Esophagus muscularis mucosa (tissue), 4 donors: Measurements from ENCODE around the gene NUP37. TPM values are rescaled to one million over a fixed set of nuclear protein-coding genes. Genes with fewer than 3 reads are reported as not detected.

ENCODE experiments used
- DNase-seq: peaks from one replicate; pipeline ENCODE4 v3.0.0-alpha.2; 2017; ENCODE audit errors: extremely low spot score
- H3K27ac ChIP-seq, 4 donors: fragments of 200-600 bp; sonication (generic); replicated peaks in 1 of 4; 1 replicate in 3 of 4; 2 replicates in 1 of 4; pipeline ENCODE4 v1.5.1; 2016 to 2019; ENCODE audit warnings: mild to moderate bottlenecking in 1 of 4
- H3K27me3 ChIP-seq, 4 donors: fragments of 200-600 bp; sonication (generic); one replicate each; pipeline versions ENCODE4 v1.5.1 to v1.6.0; 2016 to 2019
- H3K36me3 ChIP-seq, 4 donors: fragments of 200-600 bp; sonication (generic); one replicate each; pipeline ENCODE4 v1.5.1; 2016 to 2019
- H3K4me1 ChIP-seq, 4 donors: fragments of 200-600 bp; sonication (generic); one replicate each; pipeline ENCODE4 v1.5.1; 2016 to 2019
- H3K4me3 ChIP-seq, 4 donors: fragments of 200-600 bp; sonication (generic); 1 replicate in 2 of 4; 2 replicates in 2 of 4; pipeline ENCODE4 v1.5.1; 2016 to 2019; ENCODE audit warnings: mild to moderate bottlenecking in 4 of 4, moderate library complexity in 1 of 4
- H3K9me3 ChIP-seq, 4 donors: fragments of 200-600 bp; sonication (generic); 1 replicate in 3 of 4; 2 replicates in 1 of 4; pipeline ENCODE4 v1.5.1; 2016 to 2019
- EP300 ChIP-seq: sonication (generic); formaldehyde crosslinking; IDR thresholded peaks from one replicate; pipeline ENCODE4 v1.6.1; 2017; ENCODE audit warnings: antibody characterized with exemption
- POLR2A ChIP-seq: fragments of 450-650 bp; IDR thresholded peaks from one replicate; pipeline ENCODE4 v1.6.1; 2017; ENCODE audit warnings: antibody characterized with exemption, moderate library complexity, mild to moderate bottlenecking, low read depth
- POLR2AphosphoS5 ChIP-seq, 2 donors: sonication (generic); formaldehyde crosslinking; IDR thresholded peaks; one replicate each; pipeline ENCODE4 v1.6.1; 2017; ENCODE audit warnings: antibody characterized with exemption in 2 of 2
- WGBS: methylation state at CpG from one replicate; pipeline ENCODE4 v1.1.5; 2018; 5-methylcytosine and 5-hydroxymethylcytosine counted together
- intact Hi-C: fragments of 100-400 bp; cut with DNase I; formaldehyde crosslinking; loops from one replicate; pipeline ENCODE4 v1.15.1; 2023
- total RNA-seq, 4 donors: library from RNA; depleted of rRNA; stranded (reverse); fragments of >200 nt; gene quantifications; one replicate each; pipeline versions ENCODE4 v1.1.0 to v1.2.1, GENCODE V29; 2016
- TF ChIP-seq, protein P1 (sequence below), 3 experiments: fragments of 200-600 bp in 2 of 3; fragments of 450-650 bp in 1 of 3; sonication (generic) in 2 of 3; IDR thresholded peaks; one replicate each; pipeline ENCODE4 v1.5.1; 2017 to 2019; ENCODE audit warnings: antibody characterized with exemption in 3 of 3, mild to moderate bottlenecking in 2 of 3, moderate library complexity in 1 of 3

The NUP37 gene
- total RNA-seq, 4 donors from 2014 or later = 9.9 to 23.3 (median 15.4) TPM

DNA sequence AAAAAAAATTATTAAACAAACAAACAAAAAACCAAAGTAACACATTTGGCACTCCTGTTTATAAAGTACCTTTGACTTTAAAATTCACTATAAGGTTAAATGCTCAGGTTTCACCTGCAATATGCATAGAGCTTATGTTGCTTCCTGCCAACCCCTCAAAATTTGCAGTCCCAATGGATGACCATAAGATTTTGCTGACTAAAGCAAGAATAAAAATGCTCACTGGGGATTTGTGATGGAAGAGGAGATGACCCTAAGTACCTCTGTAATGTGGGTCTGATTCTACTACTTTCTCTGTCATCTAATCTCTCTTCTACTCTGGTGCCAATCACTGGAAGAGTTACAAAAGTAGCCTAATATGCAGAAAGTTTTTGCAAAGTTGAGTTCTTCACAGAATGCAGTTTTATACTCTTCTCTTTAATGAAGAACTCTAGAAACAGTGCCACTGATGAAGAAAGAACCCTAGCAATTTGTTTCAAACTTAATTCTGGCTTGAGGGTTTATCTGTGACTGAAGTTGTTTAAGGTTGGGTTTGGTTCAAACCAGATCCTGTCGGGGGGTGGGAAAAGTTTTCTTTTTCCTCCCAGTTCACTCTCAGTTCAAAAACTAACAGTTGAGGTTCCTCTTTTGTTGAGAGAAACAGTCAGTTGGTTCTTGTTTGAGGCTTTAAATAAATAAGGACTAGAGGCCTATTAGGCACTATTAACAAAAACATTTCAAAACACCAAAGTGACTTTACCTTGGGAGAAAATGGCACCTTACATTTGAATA, 69.1 kb downstream of the NUP37 start:
- H3K27me3 ChIP-seq = no peaks in the 10 kb centered on the region
- intact Hi-C loops = no loop called here
- H3K4me3 ChIP-seq = no peak overlapping the region
- H3K27ac ChIP-seq = no peak overlapping the region
- H3K9me3 ChIP-seq = no peaks in the 10 kb centered on the region
- DNase-seq = no peak
- H3K4me1 ChIP-seq = peaks cover 0 to 6% (median 0%) of the 10 kb centered on the region in 4 donors
- WGBS = 20% methylated on average over 1 of the region's 1 CpG
- peaks cover 39 to 93% (median 63%) of the 10 kb centered on the region in 4 donors for H3K36me3 ChIP-seq
- TF ChIP-seq, protein P1, sequence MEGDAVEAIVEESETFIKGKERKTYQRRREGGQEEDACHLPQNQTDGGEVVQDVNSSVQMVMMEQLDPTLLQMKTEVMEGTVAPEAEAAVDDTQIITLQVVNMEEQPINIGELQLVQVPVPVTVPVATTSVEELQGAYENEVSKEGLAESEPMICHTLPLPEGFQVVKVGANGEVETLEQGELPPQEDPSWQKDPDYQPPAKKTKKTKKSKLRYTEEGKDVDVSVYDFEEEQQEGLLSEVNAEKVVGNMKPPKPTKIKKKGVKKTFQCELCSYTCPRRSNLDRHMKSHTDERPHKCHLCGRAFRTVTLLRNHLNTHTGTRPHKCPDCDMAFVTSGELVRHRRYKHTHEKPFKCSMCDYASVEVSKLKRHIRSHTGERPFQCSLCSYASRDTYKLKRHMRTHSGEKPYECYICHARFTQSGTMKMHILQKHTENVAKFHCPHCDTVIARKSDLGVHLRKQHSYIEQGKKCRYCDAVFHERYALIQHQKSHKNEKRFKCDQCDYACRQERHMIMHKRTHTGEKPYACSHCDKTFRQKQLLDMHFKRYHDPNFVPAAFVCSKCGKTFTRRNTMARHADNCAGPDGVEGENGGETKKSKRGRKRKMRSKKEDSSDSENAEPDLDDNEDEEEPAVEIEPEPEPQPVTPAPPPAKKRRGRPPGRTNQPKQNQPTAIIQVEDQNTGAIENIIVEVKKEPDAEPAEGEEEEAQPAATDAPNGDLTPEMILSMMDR (IDR thresholded peaks at IDR 0.05) = no peak
- TF ChIP-seq EP300 (no peak), POLR2A (no peak), POLR2AphosphoS5 (IDR thresholded peaks at IDR 0.05) (no peak)

DNA sequence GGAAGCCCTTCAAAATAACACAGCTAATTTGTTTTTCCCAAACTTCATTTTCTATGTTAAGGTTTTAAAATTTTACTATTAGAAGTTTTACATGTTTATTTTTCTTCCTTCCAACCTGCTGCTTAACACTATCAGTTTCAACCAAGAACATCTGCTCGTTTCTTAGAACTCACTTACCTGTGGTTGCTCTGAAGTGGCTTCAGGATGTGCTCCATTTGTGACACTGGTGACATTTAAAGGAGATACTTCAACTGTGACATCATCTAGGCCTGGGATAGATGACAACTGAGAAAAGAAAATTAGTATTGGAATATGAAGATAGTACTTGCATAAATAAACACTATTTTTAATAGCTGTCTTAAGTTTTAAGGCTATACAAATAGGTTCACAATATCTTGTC, 76.0 kb downstream of the NUP37 start:
- no peaks in the 10 kb centered on the region for H3K9me3 ChIP-seq
- no peak for DNase-seq
- no peaks in the 10 kb centered on the region for H3K27me3 ChIP-seq
- peaks cover 35 to 87% (median 56%) of the 10 kb centered on the region in 4 donors for H3K36me3 ChIP-seq
- TF ChIP-seq POLR2AphosphoS5 (IDR thresholded peaks at IDR 0.05) = no peak
- TF ChIP-seq, protein P1 (IDR thresholded peaks at IDR 0.05) = no peak
- TF ChIP-seq EP300 = no peak
- TF ChIP-seq POLR2A = no peak
- H3K4me3 ChIP-seq = no peak overlapping the region
- intact Hi-C loops = no loop called here
- H3K4me1 ChIP-seq = no peaks in the 10 kb centered on the region
- WGBS = 83% methylated on average over 1 of the region's 1 CpG
- H3K27ac ChIP-seq = no peak overlapping the region

DNA sequence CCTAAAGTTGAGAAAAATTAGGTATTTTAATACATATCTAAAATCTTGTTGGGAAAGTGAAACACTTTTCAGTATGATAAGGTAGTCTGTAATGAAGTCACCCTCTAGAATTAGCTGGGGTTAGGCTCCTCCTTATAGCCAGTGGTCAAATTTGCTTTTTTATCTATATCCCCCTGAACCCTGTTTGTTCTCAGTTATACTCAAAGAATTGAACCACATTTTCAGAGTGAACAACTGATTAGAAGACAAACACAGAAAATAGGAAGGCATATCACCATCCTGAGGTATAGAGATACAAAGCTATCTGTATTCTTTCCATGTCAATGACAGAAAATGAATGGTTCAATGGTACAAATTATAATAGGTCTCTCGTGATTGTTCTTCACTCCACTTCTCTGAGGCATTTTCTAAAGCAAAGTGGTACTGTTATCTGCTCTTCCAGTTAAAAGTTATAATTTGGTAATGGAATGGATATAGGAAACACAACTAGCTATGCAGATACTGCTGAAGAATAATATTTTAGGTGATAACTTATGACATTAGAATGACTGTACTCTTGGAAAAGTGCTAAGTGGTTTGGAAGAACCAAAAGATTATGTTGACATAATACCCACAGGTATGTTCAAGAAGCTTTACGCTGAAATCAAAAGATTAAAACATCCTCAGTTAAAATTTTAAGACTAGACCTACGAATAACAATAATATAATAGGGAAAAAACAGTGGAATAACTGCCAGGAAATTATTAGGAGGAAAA, 85.7 kb downstream of the NUP37 start:
- Histone ChIP-seq H3K4me3 (no peak overlapping the region), H3K27ac (no peak overlapping the region), H3K27me3 (no peaks in the 10 kb centered on the region), H3K36me3 (peaks cover 13 to 80% (median 51%) of the 10 kb centered on the region in 4 donors), H3K4me1 (peaks cover 0 to 2% (median 0%) of the 10 kb centered on the region in 4 donors), H3K9me3 (no peaks in the 10 kb centered on the region)
- TF ChIP-seq, protein P1 (IDR thresholded peaks at IDR 0.05) = no peak
- TF ChIP-seq POLR2AphosphoS5 (IDR thresholded peaks at IDR 0.05) (no peak), POLR2A (no peak), EP300 (no peak)
- WGBS = 61% methylated on average over 3 of the region's 3 CpGs
- no peak for DNase-seq
- intact Hi-C loops = no loop called here

DNA sequence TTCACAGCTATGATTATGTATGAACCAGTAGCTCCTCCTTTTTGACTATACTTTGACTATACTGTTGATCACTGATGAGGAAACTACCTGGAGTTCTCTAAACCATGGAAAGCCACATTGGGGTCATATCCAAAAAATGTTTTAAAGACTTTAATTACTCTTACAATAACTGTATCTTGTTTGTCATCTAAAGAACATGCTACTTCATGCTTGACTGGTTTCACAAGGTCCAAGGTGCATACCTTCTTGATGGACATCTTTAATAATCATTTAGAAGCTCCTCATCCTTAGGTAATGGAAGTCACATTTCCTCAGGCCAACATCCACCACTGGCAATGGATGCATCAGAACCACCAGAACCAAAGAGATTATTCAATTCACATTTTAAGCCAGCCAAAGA, 88.1 kb downstream of the NUP37 start:
- H3K27ac ChIP-seq = no peak overlapping the region
- H3K27me3 ChIP-seq = no peaks in the 10 kb centered on the region
- intact Hi-C loops = no loop called here
- TF ChIP-seq, protein P1 (IDR thresholded peaks at IDR 0.05) = no peak
- TF ChIP-seq POLR2AphosphoS5 (IDR thresholded peaks at IDR 0.05) (no peak), EP300 (no peak), POLR2A (no peak)
- no peaks in the 10 kb centered on the region for H3K9me3 ChIP-seq
- no peak for DNase-seq
- no peak overlapping the region for H3K4me3 ChIP-seq
- peaks cover 5 to 57% (median 31%) of the 10 kb centered on the region in 4 donors for H3K36me3 ChIP-seq
- peaks cover 0 to 11% (median 0%) of the 10 kb centered on the region in 4 donors for H3K4me1 ChIP-seq
